ENCODE data around the gene ZNF738.

ZNF738 gene

GRCh38 chr19:21423057-21424041, 64.5 kb downstream of the ZNF738 start:
- no peak for DNase-seq
